HUDEP-2 (cell line): ENCODE results near the gene PLXDC1.

Experiments used
- DNase-seq, 76 experiments: peaks; one replicate each; lab custom pipeline; 2025; ENCODE audit not compliant: unreplicated experiment in 76 of 76; lab: John Stamatoyannopoulos, UW

The PLXDC1 gene

DNA sequence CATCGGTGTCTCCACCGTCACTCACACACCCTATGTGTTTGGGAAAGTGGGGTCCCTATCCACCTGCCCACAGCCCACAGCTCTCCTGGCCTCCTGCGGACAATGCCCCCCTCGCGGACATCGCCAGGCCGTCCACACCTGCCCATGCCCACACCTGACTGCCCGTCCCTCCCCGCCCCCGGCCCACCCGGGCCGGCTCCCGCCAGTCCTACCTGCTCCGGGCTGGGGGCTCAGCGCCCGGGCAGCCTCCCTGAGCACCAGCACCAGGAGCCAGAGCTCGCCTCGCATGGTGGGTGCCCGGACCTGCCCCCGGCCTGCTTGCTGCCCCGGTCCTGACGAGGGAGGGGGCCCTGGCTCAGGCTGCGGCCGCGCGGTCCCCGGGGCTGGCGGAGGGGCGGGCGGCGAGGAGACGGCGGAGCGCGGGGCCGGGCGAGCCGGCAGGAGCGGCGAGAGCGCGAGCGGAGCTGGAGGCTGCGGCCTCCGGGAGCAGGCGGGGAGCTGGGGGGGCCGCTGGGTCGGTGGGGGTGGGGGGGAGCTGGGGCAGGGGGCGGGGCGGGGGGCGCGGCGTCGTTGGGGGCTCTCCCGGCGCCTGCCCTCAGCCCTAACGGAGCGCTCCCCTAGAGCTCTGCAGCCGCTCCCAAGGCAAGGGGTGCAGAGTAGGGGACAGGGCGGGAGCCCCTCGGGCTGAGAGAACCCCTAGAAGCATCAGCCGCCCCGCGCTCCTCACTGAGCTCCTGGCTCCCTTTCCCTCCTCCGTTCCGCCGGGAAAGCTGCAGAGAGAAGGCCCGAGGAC, at the start of gene PLXDC1:
TSS of gene PLXDC1 (minus strand) at position 488 of the 793 bp plus-strand sequence. CDS start at position 288, 200 bp downstream.
- DNase-seq: no peak

DNA sequence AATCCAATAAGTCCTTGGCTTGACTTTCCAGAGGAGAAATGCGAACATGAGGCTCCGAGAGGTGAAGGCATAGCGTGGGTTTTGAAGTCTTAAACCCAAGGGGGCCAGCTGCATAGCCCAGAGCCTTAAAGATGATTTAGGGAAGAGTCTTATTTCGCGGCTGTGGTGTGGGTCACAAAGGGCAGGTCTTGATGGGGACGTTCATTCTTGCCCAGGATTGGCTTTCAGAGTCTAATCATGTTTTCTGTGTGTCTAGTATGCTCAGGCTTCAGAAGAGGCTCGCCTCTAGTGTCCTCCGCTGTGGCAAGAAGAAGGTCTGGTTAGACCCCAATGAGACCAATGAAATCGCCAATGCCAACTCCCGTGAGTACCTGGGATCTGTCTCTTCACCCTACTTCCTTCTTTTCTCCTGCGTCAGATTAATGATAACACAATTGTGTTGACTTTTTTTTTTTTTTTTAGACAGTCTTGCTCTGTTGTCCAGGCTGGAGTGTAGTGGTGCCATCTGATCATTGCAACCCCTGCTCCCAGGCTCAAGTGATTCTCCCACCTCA, 49.6 kb upstream of the PLXDC1 start:
- peak in 4 of 76 experiments; percentile 10 to 21 (median 15) for DNase-seq

DNA sequence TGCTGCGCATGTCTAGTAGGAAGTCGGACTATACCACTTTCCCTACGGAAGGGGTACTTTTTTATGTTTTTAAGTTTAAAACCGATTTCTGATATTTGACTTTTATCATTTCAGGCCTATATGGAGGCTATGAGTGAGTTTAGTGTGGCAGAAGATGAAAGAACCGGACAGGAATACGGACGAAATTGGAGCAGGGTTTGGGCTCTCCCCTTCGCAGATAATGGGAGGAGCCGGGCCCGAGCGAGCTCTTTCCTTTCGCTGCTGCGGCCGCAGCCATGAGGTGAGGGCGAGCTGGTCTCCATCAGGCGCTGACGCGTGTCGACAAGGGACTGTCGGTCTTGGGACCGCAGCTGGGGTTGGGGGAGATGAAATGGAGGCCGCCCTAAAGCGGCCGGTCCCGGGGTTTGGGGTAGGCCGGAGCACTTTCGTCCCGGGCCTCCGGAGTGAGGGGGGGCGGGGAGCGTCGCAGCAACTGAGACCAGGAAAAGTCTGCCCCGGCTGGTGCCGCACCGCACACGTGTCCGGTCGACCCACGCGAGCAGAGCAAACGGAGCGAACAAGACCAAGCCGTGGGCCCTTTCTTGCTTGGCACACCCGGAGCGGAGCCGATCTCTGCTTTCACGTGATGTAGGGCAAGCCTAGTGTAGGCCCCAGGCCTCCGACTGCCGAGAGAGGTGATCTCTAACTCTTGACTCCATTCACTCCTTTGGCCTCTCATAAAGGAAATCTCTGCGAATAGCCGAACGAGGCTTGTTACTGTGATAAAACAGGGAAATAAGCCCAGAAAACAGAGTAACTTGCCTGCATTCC, 48.8 kb upstream of the PLXDC1 start, which contains the start of gene RPL19:
TSS of gene RPL19 (plus strand) at position 214 of the 810 bp plus-strand sequence. CDS start at position 276, 62 bp downstream.
- peak in 55 of 76 experiments; percentile 24 to 88 (median 66) for DNase-seq

DNA sequence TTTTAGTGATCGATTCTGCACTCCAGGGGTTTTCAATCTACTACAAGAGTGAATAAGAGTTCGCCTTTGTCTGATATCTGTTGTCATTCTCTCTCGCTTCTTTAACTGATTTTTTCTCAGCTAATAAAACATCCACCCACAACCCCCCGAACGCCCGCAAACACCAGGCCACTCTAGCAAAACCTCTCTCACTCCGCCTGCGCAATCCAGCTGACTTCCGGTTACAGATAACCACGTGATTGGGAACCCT, 48.3 kb upstream of the PLXDC1 start:
- DNase-seq: peak in 63 of 76 experiments; percentile 16 to 91 (median 81)

DNA sequence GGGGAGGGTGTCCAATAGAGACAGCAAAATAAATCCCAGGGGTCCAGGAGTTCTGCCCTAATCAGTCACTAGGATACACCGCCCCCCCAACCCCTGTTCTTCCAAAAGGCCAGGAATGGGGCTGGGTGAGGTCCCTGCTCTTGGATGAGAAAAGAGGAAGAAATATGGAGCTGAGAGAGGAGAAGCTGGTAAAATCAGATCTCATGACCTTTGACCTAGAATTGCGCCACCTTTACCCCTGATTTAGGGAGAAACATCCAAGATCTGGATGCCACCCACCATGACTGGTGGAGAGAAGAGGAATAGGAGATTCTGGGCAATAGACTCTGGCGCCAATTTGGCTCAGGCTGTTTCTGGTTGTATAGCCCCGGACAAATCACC, 46.7 kb upstream of the PLXDC1 start:
- no peak for DNase-seq

DNA sequence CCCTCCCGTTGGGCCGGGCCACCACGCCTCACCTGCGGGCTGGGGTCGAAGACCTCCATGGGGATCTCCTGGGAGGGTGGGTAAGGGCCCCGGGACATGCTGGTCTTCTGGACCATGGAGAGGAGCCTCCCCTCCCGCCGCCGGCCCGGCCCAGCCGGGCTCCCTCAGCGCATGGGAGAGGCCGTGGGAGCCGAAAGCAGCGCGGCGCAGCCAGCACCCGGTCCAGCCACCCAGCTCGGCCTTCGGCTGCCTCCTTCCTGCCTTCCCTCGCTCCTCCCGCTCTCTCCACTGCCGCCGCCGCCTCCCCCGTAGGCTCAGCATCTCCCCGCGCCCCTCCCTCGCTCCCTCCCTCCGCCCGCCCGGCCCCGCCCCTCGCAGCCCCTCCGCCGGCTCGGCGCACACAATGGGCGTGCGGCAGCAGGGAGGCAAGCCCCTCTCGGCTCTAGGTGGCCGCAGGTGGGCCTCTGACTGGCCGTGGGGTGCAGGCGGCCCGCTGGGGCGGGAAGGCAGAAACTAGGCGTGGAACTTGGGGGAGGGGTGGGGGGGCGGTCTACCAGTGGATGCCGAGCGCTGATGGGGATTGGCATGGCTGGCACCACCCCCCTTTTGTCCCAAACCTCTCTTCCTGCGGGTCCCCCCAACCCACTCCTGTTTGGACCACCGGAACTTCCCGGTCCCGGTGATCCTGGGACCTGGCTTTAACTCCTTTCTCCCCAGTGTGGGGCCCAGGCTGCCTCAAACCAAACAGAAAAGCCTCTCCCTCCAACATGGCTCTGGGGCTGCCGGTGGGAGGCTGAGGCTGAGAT, 46.1 kb upstream of the PLXDC1 start, which contains the start of gene CACNB1:
TSS of gene CACNB1 (minus strand) at position 290 of the 806 bp plus-strand sequence. CDS start at position 116, 174 bp downstream.
- DNase-seq: peak in 38 of 76 experiments; percentile 9 to 74 (median 42)

DNA sequence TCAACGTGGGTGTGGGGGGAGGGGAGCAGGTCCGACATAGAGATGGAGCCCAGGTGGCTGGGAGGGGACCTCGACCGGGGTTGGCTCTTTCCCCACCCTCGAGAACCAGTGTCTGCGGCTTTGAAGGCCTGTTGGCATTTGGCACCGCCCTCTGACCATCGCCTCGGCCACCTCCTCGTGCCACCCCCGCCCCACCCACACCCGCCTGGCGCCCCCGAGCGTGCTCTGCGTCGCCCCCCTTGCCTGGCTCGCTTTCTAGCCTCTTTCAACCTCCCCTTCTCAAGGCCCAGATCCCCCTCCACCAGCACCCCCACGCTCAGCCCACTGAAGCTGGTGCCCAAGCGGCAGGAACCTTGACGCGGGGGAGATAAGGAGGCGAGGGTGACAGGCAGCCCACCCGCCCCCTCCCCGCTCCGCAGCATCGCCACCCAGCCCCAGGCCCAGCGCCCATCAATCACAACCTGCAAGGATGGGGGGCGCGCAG, 45.4 kb upstream of the PLXDC1 start:
- peak in 26 of 76 experiments; percentile 10 to 60 (median 34) for DNase-seq

DNA sequence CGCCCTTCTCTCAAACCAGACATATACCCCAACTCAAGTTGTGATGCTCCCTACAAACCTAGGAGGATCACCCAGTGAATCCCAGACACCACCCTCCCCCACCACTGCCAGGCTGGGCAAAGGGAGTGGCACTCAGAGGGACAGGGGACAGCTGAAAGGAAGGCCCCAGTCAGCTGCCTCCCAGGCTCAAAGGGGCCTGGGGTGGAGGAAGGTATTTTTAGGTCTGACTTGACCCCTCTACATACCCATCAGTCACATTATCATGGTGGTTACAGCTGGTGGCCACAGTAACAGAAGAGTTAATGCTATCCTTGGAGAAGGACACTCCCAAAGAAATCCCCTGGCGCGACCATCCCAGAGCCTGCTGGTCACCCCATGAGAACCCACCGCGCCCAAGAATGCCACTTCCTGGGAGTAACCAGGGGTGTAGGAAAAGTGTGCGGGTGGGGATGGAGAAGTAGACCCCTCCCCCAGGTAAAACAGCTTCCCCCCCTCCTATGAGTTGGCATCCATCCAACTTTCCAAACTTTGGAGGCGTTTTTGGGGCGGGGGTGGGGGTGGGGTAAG, 44.9 kb upstream of the PLXDC1 start:
- DNase-seq: no peak

DNA sequence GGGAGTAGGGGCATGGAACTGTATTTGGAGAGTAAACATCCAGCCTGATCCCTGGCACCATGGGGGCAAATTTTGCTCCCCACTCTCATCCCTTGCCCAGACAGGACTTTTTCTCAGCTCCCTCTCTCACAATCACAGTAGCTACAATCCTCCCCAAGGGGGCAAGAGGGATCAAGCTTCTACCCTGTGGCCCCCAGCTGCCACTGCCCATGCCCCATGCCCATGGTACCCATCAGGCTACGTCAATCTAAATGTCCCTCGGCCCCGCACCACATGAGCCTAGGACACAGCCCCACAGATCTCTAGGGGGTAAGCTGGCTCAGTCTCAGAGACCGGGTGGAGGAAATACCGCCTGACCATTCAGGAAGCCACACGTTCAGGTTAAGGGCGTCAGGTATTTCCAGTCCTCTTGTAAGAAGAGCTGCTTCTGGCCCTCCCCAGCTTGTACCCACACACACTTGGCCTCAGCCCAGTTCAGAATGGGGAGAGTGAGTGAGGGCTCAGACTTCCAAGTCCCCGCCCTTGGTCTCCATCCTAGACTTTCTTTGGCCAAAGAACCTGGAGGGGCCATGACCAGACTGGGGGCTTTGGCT, 44.2 kb upstream of the PLXDC1 start:
- DNase-seq: peak in 1 of 76 experiments; percentile 12

DNA sequence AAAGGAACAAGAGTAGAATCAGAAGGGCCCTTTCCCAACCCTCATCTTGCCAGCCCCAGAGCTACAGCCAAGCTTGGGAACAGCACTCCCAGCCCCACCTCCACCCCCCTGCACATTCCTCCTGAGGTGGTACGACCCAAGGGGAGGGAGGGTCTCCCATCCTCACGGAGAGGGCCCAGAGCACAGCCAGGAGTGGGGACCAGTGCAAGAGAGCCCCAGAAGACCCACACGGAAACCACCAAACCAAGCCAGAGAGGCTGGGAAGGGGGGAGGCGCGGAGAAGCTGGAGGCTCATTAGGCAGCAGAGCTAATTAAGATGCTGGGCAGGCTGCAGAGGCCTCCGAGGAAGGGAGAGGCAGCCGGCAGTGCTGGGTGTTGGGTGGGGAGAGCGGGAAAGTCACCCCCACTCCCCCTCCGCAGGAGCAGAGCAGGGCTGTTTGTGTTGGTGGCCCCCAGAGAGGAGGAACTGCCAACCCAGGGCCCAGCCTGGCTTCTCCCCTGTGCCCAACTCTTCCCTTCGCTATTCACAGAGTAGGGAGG, 43.6 kb upstream of the PLXDC1 start:
- DNase-seq: no peak

DNA sequence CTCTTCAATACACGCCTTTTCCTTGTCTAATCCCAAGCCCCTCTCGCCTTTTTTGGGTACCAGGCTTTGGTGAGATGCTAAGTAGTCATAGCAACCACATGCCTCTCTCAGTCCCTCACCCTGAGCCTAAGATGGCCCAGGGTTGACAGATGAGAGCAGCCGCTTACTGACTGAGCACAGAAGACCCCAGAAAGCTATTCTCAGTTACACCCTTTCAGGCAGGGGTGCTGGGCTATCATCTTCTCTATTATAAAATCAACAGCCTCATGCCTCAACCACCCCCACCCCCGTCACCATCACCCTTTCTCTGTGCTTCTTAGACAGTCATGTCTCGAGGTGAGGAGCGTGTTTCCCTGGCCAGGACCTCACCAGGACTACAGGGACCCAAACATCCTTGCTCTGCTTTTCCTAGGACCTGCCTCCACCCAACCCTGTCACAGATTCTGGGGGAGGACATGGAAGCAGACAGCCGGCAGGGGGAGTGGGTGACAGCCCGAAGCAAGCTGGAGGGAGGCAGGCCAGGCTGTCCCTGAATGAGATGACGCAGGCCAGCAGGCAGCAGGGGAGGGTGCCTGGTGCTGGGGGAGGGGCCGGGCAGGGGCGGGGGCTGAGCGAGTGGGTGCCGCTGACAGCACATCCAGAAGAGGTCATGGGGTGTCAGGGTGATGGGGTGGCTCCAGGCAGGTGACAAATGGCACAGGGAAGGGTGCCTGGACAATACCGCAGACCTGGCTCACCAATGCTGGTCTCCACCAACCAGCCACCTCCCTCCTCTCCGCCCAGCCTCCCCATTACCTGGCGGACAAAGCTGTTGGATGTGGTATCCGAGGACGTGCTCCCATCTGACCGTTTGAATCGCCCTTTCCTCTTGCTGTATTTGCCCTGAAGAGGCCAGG, 42.9 kb upstream of the PLXDC1 start:
- DNase-seq: peak in 7 of 76 experiments; percentile 10 to 33 (median 16)

DNA sequence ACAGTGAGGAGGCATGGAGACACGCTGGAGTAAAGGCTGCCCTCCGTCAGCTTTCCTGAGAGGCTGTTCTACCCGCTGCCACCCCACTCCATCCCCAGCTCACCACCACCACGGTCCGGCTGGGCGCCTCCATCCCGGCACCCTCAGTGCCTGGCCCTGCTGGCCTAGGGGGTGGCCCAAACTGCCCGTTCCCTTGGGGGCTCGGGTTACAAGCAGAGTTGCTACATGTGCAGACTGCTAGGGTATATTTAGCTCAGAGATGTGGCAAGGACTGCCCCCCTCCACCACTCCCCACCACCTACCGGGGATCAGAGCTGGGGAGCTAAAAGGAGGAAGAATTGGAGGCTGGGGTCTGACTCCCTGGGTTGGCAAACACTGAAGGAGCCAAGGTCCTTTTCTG, 41.9 kb upstream of the PLXDC1 start:
- no peak for DNase-seq

DNA sequence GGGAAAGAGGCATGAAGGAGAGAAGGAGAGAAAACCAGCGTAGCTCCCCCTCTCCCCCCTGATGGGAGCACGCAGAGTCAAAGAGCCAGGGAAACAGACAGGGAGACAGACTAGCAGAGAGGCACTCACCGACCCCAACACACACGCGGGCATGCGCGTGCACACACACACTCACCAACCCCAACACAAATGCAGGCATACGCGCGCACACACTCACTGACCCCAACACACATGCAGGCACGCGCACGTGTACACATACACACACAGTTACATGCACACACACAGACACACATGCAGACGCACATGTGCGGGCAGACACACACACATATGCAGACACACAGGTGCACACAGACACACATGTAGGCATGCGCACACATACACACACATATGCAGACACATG, 41.5 kb upstream of the PLXDC1 start:
- DNase-seq: no peak

DNA sequence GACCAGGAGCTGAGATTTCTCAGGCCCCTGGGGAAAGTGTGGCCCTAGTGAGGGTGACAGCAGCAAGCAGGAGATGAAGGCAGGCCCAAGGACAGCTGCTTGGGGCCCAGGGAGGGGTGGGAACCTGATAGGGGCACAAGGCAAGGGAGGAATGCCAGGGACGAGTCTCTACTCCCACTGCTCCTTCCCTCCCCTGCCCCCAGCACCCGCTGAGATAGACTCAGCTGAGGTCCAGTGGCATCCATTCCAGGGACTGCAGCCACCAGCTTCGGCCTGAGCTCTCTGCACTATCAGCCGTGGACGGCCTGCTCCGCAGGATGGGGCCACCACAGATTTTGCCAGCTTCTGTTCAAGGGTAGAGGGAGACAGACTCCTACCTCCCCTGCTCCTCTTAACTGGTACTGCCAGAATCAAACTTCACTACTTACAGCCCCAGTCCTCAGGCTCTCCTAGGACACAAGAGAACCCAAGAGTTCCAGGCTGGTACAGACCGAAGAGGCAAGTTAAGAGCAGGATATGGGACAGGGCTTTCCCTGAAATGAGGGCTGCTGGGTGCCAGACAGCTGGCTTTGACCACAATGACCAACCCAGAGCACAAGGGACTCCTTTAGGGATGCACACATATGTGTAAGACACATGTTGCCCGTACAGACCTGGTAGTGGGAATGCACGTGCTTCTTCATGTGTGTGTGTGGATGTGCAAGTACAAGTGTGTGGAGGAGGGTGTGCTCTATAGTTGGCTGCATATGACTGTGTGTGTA, 40.5 kb upstream of the PLXDC1 start:
- DNase-seq: no peak

DNA sequence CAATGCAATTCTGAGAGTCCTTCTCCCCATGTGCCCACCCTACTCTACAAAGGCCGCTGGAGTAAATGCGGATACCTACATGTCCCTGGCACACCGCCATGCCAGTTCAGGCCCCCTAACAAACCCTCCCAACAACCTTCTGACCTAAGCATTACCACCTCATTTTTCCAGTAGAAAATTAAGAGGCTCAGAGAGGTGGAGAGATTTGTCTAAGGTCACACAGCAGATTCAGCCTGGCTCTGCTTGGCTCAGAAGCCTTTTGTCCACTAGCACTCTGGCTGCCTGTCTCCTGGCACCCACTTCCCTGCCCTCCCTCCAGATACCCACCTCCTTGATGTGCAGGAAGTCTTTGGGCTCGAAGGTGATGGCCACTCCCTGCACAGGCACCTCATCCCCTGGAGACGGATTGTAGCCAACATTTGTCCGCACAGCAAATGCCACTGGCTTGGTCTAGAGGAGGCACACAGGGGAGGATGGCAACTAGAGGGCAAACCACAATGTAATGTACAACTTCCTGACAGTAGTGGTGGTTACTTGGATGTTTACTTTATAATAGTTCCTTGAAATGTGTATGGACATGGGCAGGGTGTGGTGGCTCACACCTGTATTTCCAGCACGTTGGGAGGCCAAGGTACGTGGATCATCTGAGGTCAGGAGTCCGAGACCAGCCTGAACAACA, 35.9 kb upstream of the PLXDC1 start:
- no peak for DNase-seq

DNA sequence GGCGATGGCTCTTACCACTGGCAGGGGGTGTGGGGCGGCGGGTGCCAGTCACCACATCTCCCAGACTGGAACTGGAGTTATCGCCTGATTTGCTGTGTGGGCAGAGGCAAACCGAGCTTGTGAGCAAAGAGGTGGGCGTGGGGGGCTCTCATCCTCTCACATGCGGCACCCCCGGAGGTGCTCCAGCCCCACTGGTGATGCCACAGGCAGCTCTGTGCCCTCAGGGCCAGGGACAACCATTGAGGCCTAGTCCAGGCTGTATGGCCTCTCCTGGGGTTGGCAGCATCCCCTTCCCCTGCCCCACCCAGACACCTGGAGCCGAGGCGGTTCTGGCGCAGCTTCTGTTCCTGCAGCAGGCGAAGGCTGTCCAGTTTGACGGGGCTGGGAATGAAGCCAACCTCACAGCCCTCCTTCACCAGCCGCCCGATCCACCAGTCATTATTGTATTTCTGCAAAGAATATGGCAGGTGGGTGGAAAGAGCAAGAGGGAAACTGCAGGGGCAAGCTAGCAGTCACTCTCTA, 35.1 kb upstream of the PLXDC1 start:
- no peak for DNase-seq

DNA sequence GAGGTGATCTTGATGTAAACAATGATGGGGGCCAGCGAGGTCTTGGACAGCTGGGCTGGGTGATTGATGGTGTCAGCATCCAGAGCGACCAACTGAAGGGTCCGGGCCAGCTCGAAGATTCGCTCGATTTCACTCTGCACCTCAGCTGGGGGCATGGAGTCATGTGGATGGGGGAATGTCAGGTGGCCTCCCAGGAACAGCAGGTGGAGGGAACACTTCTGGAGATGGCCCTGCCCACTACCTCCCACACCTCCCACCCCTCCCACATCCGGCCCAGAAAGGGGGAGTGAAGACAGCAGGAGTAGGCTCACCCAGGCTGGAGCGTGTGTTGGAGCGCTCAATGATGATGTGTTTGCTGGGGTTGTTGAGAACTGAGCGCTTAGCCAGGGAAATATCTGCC, 32.3 kb upstream of the PLXDC1 start:
- no peak for DNase-seq
